GM19463 (cell line): ENCODE data around the gene MRPS7.
"Not testable (repeated sequence)": the region's sequence is repeated elsewhere in the genome, so short reads cannot be mapped to it uniquely, and the experiment has no call there.

Experiments
- ATAC-seq: cut with Tn5 transposase; IDR thresholded peaks from one replicate; pipeline ENCODE4 v1.9.1; 2021; ENCODE audit warnings: mild to moderate bottlenecking, moderate library complexity; ENCODE audit not compliant: unreplicated experiment

MRPS7 gene

DNA sequence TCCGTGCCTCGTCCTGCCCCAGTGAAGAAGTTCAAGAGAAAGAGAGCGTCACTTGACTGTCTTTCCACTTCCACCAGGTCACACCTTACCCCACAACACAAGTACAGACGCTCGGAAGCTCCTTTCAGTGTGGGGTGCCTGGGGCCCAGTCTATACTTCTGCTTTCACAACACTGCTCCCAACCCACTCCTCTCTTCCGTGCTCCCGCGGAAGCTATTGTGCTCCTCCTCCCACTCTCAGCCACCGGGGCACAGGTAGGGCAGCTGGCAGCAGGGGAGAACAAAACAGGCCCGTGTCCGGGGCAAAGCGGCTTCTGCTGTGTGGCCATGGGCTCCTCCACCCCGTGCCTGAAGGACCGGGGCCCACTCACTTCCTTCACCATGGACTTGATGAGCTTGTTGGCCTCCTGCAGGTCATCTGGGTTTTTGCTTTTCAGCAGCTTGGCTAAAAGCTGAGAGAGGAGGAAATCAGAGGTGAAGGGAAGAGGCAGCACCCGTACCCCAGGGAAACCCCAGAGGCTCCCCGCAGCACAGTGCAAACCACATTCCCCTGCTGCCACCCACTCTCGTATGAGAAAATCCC is 19.1 kb upstream of the MRPS7 start:
- no peak for ATAC-seq

DNA sequence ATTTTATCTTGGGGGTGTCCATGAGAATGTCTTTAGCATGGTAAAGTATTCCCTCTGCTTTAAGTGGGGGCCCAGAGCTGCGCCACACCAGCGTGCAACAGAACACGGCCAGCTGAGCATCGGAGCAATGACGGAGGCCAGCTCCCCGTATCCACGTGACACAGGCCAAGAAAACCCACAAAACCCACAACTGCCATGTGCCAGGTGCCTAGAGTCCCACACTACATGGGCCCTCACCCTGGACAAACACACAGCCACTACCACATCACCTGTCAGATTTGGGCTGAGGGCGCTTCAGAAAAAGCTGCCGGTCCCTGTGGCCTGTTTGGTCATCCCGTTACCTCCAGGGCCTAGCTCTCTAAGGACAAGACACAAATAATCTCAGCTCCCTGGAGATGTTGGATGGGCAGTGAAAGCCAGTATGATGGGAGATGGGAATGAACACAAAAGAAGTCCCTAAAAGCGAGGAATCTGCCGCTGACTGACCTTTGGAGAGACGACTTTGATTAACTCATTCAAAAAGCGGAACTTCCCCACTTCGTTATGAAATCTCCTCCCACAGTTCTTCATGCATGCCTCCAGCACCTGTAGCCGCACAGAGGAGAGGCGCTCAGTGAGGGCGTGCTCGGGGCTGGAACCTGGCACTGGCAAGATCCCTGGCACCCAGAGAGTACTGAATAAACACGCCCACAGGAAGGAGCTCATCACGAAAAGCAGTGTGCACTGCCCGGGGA is 17.4 kb upstream of the MRPS7 start:
- no peak for ATAC-seq

DNA sequence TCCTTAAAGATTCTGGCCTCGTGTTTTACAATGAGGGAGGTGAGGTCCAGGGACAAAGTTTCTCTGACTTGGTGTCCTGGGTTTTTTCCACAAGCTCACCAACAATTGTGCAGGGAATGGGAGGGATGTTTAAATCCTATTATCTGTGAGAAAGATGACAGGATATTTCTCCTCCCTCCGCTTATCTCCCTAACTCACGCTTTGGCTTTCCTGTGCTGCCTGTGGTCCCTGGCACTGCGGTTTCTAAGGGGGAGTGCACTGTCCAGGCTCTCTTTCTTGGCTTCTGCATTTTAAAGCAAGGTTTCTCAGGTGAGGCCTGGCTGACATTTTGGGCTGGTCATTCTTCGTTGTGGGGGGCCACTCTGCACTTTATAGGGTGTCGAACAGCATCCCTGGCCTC is 16.7 kb upstream of the MRPS7 start:
- ATAC-seq, result no peak

DNA sequence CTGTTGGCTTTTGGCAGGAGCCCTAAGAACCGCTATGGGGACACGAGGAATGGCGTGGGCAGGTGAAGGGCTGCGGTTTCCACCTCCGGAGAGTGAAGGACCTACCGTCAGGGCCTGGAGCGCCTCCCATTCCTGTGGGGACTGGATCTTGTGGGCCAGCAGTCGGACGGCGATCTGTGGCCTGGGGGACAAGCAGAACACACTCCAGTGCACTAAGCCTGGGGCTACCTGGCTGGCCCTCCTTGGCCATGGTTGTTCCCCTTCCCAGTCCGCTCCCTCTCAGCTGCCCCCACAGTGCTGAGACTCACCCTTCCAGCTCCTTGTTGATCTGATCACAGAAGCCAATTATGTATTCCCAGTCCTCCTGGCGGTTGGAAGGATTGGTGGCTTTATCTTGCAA is 15.3 kb upstream of the MRPS7 start:
- ATAC-seq, result no peak

DNA sequence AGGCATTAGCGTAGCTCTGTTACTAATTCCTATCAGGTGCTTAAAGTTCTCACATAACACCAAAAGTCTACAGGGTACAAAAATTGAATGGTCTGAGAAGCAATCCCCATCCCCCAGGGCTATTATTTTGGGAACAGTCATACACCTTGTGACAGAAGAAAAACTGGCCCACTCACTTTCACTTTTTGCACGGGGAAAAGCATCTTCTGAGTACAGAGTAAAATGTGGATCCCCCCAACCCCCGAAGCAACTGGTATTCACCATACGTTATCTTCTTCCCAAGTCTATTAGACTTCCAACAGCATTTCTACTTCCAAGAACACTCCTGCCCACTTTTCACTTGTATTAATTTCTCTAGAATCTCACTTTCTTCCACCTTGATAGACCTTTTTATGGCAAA is 12.1 kb upstream of the MRPS7 start:
- ATAC-seq, result no peak

DNA sequence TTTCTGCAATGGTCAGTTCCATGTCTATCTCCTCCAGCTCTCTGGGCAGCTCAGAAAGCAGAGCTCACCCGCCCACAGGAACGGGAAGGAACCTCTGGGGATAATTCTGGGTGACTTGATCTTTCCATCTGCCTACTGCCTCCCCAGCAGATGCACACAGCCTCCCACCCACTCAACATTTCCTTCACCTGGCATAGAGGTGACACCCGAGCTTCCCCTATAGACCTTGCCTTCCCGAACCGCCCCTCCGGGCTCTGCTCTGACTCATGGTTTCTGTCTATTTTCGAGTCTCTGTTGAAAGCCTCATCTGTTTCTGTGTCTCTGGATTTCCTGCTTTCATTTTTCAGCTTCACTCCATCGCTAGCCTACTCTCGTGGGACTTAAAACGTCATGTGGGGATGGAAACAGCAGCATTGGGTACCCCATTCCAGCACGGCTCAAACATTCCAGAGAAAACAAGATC is 11.6 kb upstream of the MRPS7 start:
- ATAC-seq, result peak; percentile 87

DNA sequence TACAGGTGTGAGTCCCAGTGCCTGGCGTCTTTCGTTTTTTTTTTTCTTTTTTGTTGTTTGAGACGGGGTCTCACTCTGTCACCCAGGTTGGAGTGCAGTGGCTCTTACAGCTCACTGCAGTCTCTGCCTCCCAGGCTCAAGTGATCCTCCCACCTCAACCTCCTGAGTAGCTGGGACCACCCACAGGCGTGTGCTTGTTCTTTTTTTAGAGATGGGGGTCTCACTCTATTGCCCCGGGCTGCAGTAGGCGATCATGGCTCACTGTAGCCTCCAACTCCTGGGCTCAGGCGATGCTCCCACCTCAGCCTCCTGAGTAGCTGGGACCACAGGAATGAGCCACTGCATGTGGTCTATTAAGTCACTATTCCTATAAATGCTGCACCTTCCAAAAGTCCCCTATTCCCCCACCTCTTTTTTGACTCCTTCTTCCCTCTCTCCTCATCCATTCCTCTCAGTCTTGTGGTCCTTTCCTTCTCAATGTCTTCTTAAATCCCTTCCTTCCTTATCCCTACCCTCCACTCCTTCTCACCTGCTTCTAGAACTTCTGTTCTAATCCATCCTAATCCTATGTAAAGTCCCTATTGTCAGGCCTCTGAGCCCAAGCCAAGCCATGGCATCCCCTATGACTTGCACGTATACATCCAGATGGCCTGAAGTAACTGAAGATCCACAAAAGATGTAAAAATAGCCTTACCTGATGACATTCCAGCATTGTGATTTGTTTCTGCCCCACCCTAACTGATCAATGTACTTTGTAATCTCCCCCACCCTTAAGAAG is 9.5 kb upstream of the MRPS7 start:
- ATAC-seq, result no peak

DNA sequence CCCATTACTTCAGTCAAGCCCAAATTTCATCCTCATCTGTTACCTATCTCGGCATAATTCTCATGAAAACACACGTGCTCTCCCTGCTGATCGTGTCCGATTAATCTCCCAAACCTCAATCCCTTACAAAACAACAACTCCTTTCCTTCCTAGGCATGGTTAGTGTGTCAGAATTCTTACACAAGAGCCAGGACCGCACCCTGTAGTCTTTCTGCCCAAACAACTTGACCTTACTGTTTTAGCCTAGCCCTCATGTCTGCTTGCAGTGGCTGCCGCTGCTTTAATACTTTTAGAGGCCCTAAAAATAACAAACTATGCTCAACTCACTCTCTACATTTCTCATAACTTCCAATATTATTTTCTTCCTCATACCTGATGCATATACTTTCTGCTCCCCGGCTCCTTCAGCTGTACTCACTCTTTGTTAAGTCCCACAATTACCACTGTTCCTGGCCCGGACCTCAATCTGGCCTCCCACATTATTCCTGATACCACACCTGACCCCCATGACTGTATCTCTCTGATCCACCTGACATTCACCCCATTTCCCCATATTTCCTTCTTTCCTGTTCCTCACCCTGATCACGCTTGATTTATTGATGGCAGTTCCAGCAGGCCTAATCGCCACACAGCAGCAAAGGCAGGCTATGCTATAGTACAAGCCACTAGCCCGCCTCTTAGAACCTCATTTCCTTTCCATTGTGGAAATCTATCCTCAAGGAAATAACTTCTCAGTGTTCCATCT is 5.6 kb upstream of the MRPS7 start:
- ATAC-seq, result not testable (repeated sequence)

DNA sequence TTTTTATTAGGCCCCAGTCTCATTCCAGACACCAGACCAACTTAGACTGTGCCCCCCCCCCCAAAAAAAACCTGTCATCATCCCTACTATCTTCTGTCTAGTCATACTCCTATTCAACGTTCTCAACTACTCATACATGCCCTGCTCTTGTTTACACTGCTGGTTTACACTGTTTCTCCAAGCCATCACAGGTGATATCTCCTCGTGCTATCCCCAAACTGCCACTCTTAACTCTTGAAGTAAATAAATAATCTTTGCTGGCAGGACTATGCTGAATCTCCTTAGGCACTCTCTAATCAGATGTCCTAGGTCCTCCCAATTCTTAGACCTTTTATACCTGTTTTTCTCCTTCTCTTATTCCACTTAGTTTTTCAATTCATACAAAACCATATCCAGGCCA is 4.5 kb upstream of the MRPS7 start:
- ATAC-seq, result not testable (repeated sequence)

DNA sequence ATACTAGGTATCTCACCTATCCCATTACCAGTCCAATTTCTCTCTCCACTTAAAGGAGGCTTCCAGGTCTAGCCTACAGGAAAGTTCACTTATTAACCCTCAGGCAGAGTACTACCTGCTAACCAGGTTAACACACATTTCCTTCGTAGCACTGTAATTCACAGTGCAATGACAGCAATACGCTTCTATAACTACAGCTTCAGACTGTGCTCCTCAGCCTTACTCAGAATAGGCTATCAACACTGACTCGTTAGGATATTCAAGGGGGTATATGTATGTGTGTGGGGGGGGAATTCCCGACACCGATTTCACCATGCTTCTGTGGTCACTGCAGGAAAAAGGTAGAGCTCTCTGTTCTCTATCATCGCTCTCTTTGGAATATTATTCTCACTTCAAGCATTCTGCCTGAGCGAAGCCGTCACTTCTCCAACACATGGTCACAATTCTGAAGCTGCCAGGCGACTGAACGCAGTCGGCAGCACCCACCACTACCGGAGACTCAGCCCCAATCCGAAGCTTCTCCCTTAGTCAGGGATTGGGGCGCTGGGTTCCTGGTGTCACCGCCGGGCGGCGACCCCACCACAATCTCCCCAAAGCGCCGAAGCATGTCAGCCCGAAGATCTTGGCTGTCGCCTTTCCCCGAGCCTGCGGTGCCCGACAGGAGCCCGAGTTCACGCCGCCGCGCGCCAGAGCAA is 891 bp upstream of the MRPS7 start:
- peak; percentile 22 for ATAC-seq

DNA sequence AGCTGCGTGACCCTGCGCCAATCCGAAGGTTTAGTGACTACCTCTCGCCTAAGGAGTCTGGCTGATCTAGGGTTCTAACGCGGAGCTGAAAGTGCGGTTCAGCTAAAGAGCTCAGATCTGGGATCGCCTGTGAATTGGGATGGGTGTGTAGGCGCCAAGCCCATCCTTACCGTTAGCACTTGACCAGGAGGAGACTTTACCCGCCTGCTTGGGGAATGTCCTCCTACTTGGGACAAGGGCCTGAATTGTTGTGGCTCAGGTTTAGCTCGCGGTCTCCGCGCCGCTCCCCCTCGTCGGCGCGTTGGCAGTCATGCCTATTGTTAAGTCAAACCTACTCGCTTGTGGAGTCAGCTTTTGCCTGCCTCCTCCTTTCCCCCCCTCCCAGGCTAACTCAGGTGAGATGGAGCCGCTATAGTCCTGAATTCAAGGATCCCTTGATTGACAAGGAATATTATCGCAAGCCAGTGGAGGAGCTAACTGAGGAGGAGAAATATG is 480 bp downstream of the MRPS7 start:
- no peak for ATAC-seq

DNA sequence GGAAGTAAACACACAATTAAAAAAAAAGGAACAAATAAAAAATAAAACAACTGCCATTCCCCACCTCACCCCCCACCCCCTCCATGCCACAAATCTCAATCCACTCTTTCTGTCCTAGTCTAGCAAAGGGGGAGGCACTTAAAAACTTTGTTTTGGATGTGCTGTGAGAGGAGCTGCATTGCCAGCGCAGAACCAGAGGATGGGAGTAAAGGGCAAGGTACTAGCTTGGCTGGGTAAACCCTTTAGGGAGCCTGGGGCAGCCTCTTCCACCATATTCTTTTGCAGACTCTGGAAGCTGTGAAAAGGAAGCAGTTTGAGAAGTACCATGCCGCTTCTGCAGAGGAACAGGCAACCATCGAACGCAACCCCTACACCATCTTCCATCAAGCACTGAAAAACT is 1.4 kb downstream of the MRPS7 start:
- no peak for ATAC-seq

DNA sequence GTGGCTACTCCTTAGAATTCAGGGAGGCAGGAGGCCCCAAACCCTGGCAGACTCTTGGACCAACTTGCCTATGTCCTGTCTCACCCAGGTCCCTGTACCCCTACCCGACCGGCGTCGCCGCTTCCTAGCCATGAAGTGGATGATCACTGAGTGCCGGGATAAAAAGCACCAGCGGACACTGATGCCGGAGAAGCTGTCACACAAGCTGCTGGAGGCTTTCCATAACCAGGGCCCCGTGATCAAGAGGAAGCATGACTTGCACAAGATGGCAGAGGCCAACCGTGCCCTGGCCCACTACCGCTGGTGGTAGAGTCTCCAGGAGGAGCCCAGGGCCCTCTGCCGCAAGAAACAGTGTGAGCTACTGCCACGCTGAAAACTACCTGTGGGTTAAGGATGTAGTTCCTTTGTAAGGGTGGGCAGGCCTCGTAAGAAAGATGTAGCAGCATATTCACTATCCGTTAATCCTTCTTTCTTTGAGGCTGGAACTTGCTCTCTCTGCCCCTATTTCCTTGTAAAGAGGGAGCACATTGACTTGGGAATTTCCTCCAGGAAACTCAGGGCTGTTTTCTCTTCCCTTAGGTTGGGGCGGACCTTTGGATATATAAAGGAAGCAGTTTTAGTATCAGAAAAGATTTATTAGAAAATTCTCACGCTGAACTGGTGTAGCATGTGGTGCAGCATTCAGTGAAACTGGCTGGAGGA is 4.1 kb downstream of the MRPS7 start:
- ATAC-seq, result no peak

DNA sequence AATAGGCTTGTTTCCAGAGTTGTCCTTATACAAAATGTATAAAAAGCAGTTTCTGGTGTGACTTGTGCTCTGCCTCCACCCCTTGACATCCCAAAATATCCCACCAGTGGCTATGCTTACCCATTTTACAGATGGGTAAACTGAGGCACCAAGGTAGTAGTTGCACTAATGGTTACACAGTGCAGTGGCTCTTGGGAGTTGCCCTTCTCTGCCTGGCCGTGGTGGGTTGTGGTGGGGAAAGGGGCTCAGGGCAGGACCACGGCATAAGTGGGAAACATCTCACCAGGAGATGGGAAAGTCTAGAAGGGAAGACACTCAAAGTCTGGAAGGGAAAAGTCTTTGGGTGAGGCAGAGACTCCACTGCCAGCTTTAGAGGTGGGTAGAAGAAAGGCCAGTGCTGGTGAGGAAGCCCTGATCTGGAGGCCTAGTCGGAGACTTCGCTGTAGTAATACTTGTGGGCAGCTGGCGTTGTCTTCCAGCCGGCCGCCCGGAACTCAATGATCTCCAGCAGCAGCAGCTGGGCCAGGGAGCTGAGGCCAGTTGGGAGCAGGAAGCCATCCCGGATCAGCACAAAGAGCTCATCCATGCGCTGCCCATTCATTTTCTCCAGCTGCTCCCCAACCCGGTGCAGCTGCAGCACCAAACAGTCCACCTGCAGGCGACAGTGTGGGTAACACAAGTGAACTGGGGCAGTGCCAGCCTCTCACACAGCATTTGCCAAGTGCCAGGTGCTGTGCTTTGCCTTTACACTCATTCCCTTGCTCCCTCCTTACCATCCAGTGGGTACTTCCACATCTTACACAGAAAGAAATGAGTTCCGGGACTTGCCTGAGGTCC is 4.9 kb downstream of the MRPS7 start:
- ATAC-seq, result no peak

DNA sequence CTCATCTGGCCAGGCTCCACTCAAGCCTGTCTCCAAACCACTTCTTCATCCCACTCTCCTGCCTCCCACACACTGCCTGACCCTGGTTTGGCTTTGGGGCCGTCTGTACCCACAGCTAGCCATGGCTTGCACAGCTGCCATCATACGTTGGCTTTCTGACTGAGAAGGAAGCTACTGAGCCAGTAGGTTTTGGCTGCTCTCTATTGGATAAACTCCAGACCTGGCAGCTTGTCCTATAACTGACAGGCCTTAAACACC is 5.4 kb downstream of the MRPS7 start:
- no peak for ATAC-seq

DNA sequence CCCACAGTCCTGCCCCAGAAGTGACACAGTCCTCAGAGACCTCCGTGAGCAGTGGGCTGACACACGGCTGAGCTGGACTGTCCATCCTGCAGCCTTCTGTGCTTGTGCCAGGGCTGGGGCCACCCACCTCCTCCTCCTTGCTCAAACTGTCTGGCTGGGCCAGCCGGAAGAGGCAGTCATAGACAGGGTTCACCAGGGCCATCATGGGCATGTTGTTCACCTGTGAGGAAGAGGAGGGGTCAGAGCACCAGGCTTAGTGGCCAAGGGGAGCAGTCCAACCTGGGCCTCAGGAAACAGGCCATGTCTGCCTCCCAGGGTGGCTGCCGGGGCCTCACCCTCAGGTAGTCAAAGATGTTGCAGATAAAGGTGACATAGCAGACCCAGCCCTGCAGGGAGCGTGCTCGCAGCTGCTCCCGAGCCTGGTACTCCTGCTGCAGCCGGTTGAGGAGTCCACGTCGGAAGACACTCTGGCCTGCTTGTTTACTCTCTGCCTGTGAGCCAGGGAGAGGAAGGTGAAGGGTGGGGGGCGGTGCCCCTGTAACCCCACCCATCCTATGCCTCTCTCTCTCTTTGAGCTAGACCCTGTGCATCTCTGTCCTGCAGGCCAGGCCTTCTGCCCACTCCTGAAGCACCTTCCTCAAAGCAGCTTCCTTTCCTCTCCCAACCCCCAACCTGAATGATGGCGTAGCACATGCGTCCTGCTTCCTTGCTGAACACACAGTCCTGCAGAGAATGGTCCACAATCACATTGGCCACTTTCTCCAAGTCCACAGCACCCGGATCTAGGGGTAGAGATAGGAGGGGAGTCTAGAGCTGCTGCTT is 5.9 kb downstream of the MRPS7 start:
- no peak for ATAC-seq

DNA sequence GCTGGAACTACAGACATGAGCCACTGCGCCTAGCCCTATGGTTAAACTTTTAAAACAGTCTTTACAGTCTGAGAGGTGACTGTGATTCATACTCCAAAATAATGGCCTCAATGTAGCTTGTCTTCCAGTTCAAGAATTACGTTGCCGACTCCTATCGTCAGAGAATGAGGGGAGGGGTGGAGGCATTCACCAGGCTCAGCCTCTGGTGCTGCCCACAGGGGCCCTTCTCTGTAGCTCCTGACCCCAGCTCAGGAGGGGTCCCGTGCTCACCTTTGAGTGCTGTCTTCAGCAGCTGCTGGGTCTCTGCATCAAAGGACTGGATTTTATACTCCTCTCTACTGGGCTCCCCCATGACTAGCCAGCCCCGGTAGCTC is 8.2 kb downstream of the MRPS7 start:
- no peak for ATAC-seq

DNA sequence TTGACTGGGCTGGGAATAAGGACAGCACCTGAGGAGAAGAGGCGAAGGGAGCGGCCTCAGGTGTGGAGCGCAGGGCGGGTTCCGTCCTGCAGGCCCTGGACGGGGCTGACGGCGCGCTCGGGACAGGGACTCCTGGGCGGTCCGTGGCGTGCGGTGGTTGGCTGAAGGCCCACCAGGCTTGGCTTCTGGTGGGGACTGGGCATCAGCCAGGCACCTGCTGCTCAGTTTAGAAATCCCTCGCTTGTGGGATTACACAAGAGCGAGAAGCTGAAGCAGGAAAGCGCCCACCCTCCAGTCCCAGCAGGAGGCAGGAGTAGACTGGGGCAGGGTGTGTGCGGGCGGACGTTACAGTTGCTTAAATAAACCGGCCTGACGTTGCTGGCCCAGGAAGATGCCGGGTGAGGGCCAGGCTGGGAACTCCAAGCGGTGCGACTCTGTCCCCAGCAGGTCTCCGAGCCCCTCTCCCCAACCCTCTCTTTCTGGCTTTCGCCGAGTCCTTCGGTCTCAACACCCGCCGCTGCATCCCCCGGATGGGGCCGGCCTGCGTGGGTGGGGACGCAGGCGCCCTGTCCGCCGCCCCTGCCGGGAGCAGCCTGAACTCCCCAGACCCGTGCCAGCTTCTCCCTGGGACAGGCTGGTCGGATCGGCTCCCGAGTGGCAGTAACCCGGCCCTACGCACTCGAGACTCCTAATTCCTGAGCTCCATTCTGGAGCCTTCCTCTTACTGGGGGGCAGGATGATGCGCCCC is 8.7 kb downstream of the MRPS7 start:
- ATAC-seq, result peak; percentile 38
